ENCODE measurements around the gene MYCBP2.
A peak's percentile ranks its signal among the peaks of the same experiment; 100 is the strongest.
"Not testable (repeated sequence)": the region's sequence is repeated elsewhere in the genome, so short reads cannot be mapped to it uniquely, and the experiment has no call there.

MYCBP2 gene, protein sequence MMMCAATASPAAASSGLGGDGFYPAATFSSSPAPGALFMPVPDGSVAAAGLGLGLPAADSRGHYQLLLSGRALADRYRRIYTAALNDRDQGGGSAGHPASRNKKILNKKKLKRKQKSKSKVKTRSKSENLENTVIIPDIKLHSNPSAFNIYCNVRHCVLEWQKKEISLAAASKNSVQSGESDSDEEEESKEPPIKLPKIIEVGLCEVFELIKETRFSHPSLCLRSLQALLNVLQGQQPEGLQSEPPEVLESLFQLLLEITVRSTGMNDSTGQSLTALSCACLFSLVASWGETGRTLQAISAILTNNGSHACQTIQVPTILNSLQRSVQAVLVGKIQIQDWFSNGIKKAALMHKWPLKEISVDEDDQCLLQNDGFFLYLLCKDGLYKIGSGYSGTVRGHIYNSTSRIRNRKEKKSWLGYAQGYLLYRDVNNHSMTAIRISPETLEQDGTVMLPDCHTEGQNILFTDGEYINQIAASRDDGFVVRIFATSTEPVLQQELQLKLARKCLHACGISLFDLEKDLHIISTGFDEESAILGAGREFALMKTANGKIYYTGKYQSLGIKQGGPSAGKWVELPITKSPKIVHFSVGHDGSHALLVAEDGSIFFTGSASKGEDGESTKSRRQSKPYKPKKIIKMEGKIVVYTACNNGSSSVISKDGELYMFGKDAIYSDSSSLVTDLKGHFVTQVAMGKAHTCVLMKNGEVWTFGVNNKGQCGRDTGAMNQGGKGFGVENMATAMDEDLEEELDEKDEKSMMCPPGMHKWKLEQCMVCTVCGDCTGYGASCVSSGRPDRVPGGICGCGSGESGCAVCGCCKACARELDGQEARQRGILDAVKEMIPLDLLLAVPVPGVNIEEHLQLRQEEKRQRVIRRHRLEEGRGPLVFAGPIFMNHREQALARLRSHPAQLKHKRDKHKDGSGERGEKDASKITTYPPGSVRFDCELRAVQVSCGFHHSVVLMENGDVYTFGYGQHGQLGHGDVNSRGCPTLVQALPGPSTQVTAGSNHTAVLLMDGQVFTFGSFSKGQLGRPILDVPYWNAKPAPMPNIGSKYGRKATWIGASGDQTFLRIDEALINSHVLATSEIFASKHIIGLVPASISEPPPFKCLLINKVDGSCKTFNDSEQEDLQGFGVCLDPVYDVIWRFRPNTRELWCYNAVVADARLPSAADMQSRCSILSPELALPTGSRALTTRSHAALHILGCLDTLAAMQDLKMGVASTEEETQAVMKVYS (N-terminal part only)

DNA sequence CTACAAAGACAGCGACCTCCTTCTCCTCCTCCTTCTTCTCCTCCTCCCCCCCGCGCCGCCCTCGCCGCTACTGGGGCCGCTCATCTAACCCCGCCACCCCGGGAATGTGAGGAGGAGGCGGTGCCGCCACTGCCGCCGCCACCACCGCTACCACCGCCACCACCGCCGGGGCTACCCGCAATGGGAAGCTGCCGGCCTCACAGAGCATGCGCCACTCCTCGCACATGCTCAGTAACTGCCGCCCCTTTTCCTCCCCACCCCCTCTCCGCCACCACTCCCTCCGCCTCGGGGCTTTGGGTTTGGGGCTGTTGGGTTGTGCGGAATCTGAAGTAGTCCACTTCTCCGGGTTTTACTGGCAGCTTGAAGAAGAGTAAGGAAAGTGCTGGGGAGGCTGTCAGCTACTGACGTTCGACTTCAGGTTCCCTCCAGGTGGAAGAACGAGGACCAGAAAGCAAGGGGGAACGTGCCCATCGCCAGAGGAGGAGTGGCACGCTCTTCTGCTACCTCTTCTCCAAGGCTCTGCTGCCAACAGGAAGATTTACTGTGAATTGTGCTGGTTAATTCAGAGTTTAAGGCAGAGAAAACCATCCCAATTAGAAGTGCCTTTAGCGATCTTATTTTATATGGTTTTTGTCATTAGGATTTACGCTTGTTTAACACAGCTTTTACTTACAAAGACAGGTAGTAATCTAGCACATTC lies at the start of gene MYCBP2:
TSS of gene MYCBP2 (minus strand) at position 190 of the 700 bp plus-strand sequence. CDS start 319 bp downstream, outside the sequence.
- DNase-seq (ENCODE audit: low read depth in 1 of 2, low spot score in 1 of 2), result peak; percentile 95

- no peak for DNase-seq (ENCODE audit: low read depth in 1 of 2, low spot score in 1 of 2)
These were observed 48.7 kb upstream of the MYCBP2 start for GRCh38 chr13:77375560-77376108.

GRCh38 chr13:77374786-77375185 lies 47.9 kb upstream of the MYCBP2 start:
- DNase-seq (ENCODE audit: low read depth in 1 of 2, low spot score in 1 of 2), result no peak

DNA sequence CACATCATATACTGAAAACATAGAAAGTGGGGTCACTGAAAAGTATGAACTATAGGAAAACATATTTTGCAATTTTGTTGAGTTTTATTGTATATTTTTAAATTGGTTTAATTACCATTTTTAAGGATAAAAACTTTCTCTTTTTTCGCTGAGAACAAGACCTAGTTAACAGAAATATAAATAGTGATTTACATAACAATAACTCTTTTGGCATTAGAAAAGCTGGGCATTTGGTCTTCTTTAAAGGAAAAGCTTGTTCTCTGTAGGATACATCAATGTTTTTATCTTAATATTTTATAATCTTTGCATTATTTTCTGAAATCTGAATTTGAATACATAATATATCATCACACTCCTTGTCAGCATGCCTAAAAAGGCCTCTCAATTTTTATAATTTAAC lies 47.4 kb upstream of the MYCBP2 start:
- no peak for DNase-seq (ENCODE audit: low read depth in 1 of 2, low spot score in 1 of 2)

GRCh38 chr13:77373502-77373901 lies 46.6 kb upstream of the MYCBP2 start:
- DNase-seq (ENCODE audit: low read depth in 1 of 2, low spot score in 1 of 2), result no peak

GRCh38 chr13:77372275-77372674 lies 45.4 kb upstream of the MYCBP2 start:
- no peak for DNase-seq (ENCODE audit: low read depth in 1 of 2, low spot score in 1 of 2)

GRCh38 chr13:77370888-77371287 lies 44.0 kb upstream of the MYCBP2 start:
- DNase-seq (ENCODE audit: low read depth in 1 of 2, low spot score in 1 of 2), result no peak

- DNase-seq (ENCODE audit: low read depth in 1 of 2, low spot score in 1 of 2), result no peak
These were observed 35.3 kb upstream of the MYCBP2 start for GRCh38 chr13:77362166-77362565.

DNA sequence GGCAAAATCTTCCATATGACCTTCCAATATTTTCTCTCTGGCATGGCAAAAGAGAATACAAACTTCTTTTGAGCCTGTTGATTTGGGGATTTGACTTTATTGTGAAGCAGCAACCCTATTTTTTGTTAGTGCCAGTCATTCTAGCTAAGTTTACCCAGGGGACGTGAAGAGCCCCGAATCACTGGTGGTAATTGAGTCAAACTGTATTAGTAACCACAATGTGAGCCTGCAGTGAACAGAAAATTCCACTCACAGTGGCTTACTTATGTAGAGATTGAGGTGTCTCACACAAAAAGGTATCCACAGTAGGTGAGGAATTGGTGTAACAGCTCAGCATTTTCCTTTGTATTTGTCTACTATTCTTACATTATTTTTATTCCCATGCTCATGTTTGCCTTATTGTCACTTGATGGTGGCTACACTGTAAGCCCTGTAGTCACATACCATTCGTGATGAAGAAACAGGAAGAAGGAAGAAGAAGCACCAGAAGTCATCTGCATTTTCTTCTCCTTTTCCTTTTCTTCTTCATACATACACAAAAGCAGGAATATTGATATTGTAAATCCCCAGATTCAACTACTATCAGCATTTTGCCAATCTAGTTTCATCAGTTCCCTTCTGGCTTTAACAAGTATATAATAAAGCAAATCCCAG lies 33.3 kb upstream of the MYCBP2 start:
- no peak for DNase-seq (ENCODE audit: low read depth in 1 of 2, low spot score in 1 of 2)

- DNase-seq (ENCODE audit: low read depth in 1 of 2, low spot score in 1 of 2), result no peak
These were observed 32.3 kb upstream of the MYCBP2 start for GRCh38 chr13:77359171-77359570.

DNA sequence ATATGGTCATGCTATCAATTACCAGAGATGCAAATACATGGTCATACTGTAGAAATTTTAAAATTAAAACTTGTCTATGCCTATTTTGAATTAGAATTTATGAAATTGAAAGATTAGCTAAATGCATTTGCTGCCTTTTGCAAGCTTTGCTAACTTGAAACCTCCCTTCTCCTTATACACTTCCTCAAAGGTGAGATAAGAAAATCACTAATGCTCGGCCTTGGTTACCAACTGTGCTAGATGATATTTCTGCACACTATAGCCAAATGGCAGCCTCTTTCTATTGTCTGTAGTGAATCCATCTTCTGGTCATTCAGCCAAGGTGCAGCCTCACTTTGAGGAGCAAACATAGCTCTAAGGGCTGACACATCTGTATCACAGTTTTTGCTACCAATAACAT lies 31.1 kb upstream of the MYCBP2 start:
- DNase-seq (ENCODE audit: low read depth in 1 of 2, low spot score in 1 of 2), result no peak

- DNase-seq (ENCODE audit: low read depth in 1 of 2, low spot score in 1 of 2), result no peak
These were observed 29.3 kb upstream of the MYCBP2 start for GRCh38 chr13:77356155-77356554.

DNA sequence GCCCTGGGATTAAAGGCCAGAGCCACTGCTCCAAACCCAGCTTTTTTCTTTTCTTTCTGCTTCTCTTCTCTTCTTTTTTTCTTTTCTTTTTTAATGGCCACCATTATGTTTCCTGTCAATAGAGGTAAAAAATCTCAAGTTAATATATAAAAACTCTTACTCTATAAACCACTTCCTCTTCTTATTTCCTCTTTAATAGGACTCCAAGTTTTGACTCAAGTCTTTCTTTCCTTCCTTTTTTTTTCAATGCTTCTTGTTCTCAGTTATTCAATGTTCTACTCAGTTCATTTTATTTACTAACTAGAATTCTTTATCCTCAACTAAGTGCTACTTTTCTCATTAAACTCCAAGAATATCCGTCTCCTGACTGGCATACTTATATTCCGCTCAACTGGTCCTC lies 27.1 kb upstream of the MYCBP2 start:
- no peak for DNase-seq (ENCODE audit: low read depth in 1 of 2, low spot score in 1 of 2)

DNA sequence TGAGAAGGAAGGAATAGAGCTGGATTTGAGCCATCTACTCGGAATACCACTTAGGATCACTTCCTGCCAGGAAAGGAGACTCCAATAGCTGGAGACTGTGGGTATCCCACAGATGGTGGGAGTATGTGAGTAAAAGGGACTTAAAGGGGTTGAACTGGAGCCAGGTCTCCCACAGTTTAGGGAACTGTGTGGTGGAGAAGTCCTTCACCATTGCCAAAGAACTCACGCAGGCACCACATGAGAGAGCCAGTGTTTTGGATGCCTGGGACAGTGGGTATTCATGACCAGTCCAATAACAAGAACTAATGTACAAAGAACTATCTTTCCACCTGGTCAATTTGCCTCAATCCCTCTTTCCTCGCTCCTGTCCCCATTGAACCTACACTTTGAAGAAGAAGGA lies 24.4 kb upstream of the MYCBP2 start:
- DNase-seq (ENCODE audit: low read depth in 1 of 2, low spot score in 1 of 2), result no peak

DNA sequence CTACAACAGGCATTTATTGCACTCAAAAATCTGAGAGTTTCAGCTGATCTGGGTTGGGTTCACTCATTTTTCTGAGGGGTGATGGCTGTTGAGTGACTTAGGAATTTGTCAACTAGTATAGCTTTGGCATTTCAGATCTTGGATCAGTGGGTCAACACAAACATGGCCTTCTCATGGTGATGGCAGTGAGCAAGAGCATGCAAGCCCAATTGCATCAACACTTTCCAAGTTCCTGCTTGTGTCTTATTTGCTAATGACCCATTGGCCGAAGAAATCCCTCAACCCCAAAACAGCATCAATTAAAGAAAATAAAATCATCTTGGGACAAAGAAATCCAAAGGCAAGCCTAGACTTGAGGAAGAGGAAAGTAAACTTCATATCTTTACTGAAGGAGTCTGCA lies 23.9 kb upstream of the MYCBP2 start:
- DNase-seq (ENCODE audit: low read depth in 1 of 2, low spot score in 1 of 2), result no peak

- DNase-seq (ENCODE audit: low read depth in 1 of 2, low spot score in 1 of 2), result no peak
These were observed 22.5 kb upstream of the MYCBP2 start for GRCh38 chr13:77349365-77349764.

DNA sequence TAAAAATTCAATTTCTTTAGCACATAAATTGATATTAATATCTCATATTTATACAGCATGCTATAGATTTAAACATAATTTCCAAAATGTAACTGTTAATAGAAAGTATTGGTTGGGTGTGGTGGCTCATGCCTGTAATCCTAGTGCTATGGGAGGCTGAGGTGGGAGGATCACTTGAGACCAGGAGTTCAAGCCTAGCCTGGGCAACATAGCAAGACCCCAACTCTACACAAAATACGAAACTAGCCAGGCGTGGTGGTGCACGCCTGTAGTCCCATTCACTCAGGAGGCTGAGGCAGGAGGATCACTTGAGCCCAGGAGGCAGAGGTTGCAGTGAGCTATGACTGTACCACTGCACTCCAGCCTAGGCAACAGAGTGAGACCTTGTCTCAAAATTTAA lies 20.5 kb upstream of the MYCBP2 start:
- not testable (repeated sequence) for DNase-seq (ENCODE audit: low read depth in 1 of 2, low spot score in 1 of 2)

DNA sequence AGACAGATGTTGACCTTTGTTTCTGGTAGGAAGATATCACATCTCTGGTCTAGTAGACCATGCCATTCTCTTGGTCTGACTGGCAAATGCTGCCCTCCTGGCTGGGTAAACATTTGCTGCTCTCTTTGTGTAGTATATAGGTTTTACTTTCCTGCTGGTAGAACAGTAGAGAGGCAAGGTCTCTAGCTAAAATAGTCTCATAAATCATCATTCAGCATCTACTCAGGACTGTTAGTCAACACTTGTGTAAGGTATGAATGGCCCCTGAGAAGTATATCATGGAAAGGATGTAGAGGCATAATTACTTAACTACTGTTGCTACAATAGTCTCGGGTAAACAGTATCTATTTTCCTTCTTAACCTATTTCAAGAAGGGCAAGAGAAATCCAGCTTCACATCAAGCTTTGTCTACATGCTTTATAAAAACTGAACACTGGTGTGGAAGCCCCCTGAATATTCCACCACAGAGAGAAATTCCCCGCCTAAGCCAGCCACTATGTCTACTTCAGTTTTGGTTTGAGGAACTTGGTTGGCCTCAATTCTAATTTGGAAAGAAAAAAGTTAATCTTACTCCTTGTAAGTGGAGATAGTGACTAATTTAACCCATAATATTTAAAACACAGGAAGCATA lies 18.4 kb upstream of the MYCBP2 start:
- no peak for DNase-seq (ENCODE audit: low read depth in 1 of 2, low spot score in 1 of 2)

GRCh38 chr13:77343841-77344240 lies 16.9 kb upstream of the MYCBP2 start:
- DNase-seq (ENCODE audit: low read depth in 1 of 2, low spot score in 1 of 2), result no peak

DNA sequence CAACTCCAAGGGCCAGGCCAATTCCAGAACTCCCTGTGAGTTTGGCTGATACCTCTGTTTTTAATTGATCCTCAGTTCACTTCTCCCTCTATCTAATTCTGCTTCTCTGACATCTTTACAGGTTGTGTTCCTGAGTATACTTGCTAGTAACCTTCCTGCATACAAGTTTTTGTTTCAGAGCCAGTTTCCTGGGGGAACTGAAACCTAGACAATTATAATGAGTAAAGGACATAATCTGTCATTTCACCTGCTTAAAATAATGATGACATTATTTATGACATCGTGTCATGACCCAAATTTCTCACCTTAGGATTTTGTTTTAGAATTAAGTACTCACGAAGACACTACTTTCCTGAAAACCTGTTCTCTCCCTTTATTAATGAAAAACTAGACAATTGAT lies 12.5 kb upstream of the MYCBP2 start:
- no peak for DNase-seq (ENCODE audit: low read depth in 1 of 2, low spot score in 1 of 2)

All from activated T-helper 1 cell treated with anti-CD3 and anti-CD28 coated beads, Interleukin-2, amount 50 U/mL, for 16 hours (primary cell).